Right ventricle myocardium inferior (tissue), 1 donor: ENCODE measurements around the gene ARAP3. TPM values are rescaled to one million over a fixed set of nuclear protein-coding genes. Genes with fewer than 3 reads are reported as not detected.
"Not testable (repeated sequence)": the region's sequence is repeated elsewhere in the genome, so short reads cannot be mapped to it uniquely, and the experiment has no call there.

Experiments
- ATAC-seq: fragments of 200-7000 bp; cut with Tn5 transposase; one replicate; pipeline ENCODE4 v1.9.1; 2020; ENCODE audit warnings: mild to moderate bottlenecking, moderate library complexity
- DNase-seq: peaks from one replicate; pipeline ENCODE4 v3.0.0; 2021; ENCODE audit errors: missing footprints
- intact Hi-C: fragments of 100-400 bp; cut with DNase I; formaldehyde crosslinking; loops from one replicate; pipeline ENCODE4 v1.11.0; 2022
- total RNA-seq: library from RNA; stranded (reverse); fragmentation: NEBNext Ultra II Directional; extraction: Animal tissue kit (Norgen Biotek cat#: 25700); gene quantifications from one replicate; pipeline ENCODE4 v1.2.1, GENCODE V29; 2021
- donor health status: DM: no; HTN: yes; CAD: no; lungs with severe emphysema.

ARAP3 gene
- total RNA-seq, 1 donor from 2014 or later = 14.7 TPM

GRCh38 chr5:141633871-141634561 is 48.0 kb downstream of the ARAP3 start:
- ATAC-seq = no peak
- no peak for DNase-seq
- intact Hi-C loops = no loop called here

- intact Hi-C loops = no loop called here
- DNase-seq = no peak
These were observed 49.4 kb downstream of the ARAP3 start for GRCh38 chr5:141632650-141633049.

GRCh38 chr5:141630570-141631140 is 51.4 kb downstream of the ARAP3 start:
- intact Hi-C loops = no loop called here
- no peak for DNase-seq
- ATAC-seq = no peak

More at GRCh38 chr5:141632650-141633049, 49.4 kb downstream of the ARAP3 start:
- ATAC-seq = no peak

- DNase-seq (no peak), ATAC-seq (no peak)
- intact Hi-C loops = no loop called here
These were observed 53.7 kb downstream of the ARAP3 start for GRCh38 chr5:141628175-141628788.

- no peak for ATAC-seq
- DNase-seq = no peak
- intact Hi-C loops = no loop called here
These were observed 58.4 kb downstream of the ARAP3 start for GRCh38 chr5:141623611-141624010.

GRCh38 chr5:141623186-141623585 is 58.8 kb downstream of the ARAP3 start:
- ATAC-seq (no peak), DNase-seq (no peak)
- intact Hi-C loops = no loop called here

- peak; percentile 100 for DNase-seq
- ATAC-seq = peak; percentile 96
- intact Hi-C loops = loop anchor here (1.0 kb wide), 2 partner anchors 17 to 27 kb away; partner anchors contain the start of genes HDAC3 and RELL2
These were observed 63.1 kb downstream of the ARAP3 start, which contains the start of gene DIAPH1 for GRCh38 chr5:141618804-141619554. Gene DIAPH1, minus strand, starts transcription at chr5:141619000. Its CDS starts 86 bp downstream, at chr5:141618914.

GRCh38 chr5:141618030-141618803 is 63.8 kb downstream of the ARAP3 start:
- DNase-seq = no peak

GRCh38 chr5:141617682-141618029 is 64.4 kb downstream of the ARAP3 start:
- no peak for ATAC-seq
- no peak for DNase-seq
- intact Hi-C loops = no loop called here

More at GRCh38 chr5:141618030-141618803, 63.8 kb downstream of the ARAP3 start:
- peak; percentile 20 for ATAC-seq
- intact Hi-C loops = no loop called here

GRCh38 chr5:141617128-141617527 is 64.9 kb downstream of the ARAP3 start:
- intact Hi-C loops = no loop called here
- no peak for ATAC-seq

GRCh38 chr5:141615991-141616720 is 65.9 kb downstream of the ARAP3 start:
- DNase-seq (no peak), ATAC-seq (no peak)
- intact Hi-C loops = no loop called here

More at GRCh38 chr5:141617128-141617527, 64.9 kb downstream of the ARAP3 start:
- no peak for DNase-seq

GRCh38 chr5:141613344-141613743 is 68.7 kb downstream of the ARAP3 start:
- DNase-seq (no peak), ATAC-seq (no peak)
- intact Hi-C loops = no loop called here

- no peak for ATAC-seq
- DNase-seq = no peak
- intact Hi-C loops = no loop called here
These were observed 70.7 kb downstream of the ARAP3 start for GRCh38 chr5:141611289-141611688.

- DNase-seq, intact Hi-C loops, ATAC-seq: not testable (repeated sequence)
These were observed 72.1 kb downstream of the ARAP3 start for GRCh38 chr5:141609921-141610320.

GRCh38 chr5:141609044-141609443 is 73.0 kb downstream of the ARAP3 start:
- DNase-seq (no peak), ATAC-seq (no peak)
- intact Hi-C loops = no loop called here

- intact Hi-C loops = no loop called here
These were observed 73.5 kb downstream of the ARAP3 start for GRCh38 chr5:141608557-141608956.

GRCh38 chr5:141608046-141608445 is 74.0 kb downstream of the ARAP3 start:
- no peak for DNase-seq
- no peak for ATAC-seq
- intact Hi-C loops = no loop called here

More at GRCh38 chr5:141608557-141608956, 73.5 kb downstream of the ARAP3 start:
- DNase-seq (no peak), ATAC-seq (no peak)
